ENCODE data around the gene PHF8.
A peak's percentile ranks its signal among the peaks of the same experiment; 100 is the strongest.

PHF8 gene

GRCh38 chrX:54012830-54013500, 31.3 kb downstream of the PHF8 start:
- no peak for DNase-seq (ENCODE audit: low read depth, low spot score)

- DNase-seq (ENCODE audit: low read depth, low spot score), result no peak
Measured at GRCh38 chrX:54007682-54008081, 36.6 kb downstream of the PHF8 start.

GRCh38 chrX:53997724-53998123, 46.5 kb downstream of the PHF8 start:
- no peak for DNase-seq (ENCODE audit: low read depth, low spot score)

GRCh38 chrX:53992589-53992988, 51.7 kb downstream of the PHF8 start:
- no peak for DNase-seq (ENCODE audit: low read depth, low spot score)

- no peak for DNase-seq (ENCODE audit: low read depth, low spot score)
Measured at GRCh38 chrX:53990171-53990570, 54.1 kb downstream of the PHF8 start.

- DNase-seq (ENCODE audit: low read depth, low spot score), result no peak
Measured at GRCh38 chrX:53984895-53985294, 59.4 kb downstream of the PHF8 start.

GRCh38 chrX:53974529-53974928, 69.7 kb downstream of the PHF8 start:
- no peak for DNase-seq (ENCODE audit: low read depth, low spot score)

GRCh38 chrX:53969540-53969939, 74.7 kb downstream of the PHF8 start:
- DNase-seq (ENCODE audit: low read depth, low spot score), result no peak

GRCh38 chrX:53950130-53950733, 94.0 kb downstream of the PHF8 start:
- no peak for DNase-seq (ENCODE audit: low read depth, low spot score)

GRCh38 chrX:53940180-53940579, 104.1 kb downstream of the PHF8 start:
- DNase-seq (ENCODE audit: low read depth, low spot score), result no peak

GRCh38 chrX:53939127-53939526, 105.1 kb downstream of the PHF8 start:
- no peak for DNase-seq (ENCODE audit: low read depth, low spot score)

GRCh38 chrX:53930515-53931380, 113.5 kb downstream of the PHF8 start:
- DNase-seq (ENCODE audit: low read depth, low spot score), result peak; percentile 7

GRCh38 chrX:53926030-53926429, 118.2 kb downstream of the PHF8 start:
- DNase-seq (ENCODE audit: low read depth, low spot score), result no peak

GRCh38 chrX:53918702-53919101, 125.6 kb downstream of the PHF8 start:
- peak; percentile 10 for DNase-seq (ENCODE audit: low read depth, low spot score)

GRCh38 chrX:53900623-53901022, 143.7 kb downstream of the PHF8 start:
- DNase-seq (ENCODE audit: low read depth, low spot score), result no peak

- no peak for DNase-seq (ENCODE audit: low read depth, low spot score)
Measured at GRCh38 chrX:53895270-53895669, 149.0 kb downstream of the PHF8 start.
